ENCODE data around the gene MRPL28.
"Not testable (repeated sequence)": the region's sequence is repeated elsewhere in the genome, so short reads cannot be mapped to it uniquely, and the experiment has no call there.

MRPL28 gene

DNA sequence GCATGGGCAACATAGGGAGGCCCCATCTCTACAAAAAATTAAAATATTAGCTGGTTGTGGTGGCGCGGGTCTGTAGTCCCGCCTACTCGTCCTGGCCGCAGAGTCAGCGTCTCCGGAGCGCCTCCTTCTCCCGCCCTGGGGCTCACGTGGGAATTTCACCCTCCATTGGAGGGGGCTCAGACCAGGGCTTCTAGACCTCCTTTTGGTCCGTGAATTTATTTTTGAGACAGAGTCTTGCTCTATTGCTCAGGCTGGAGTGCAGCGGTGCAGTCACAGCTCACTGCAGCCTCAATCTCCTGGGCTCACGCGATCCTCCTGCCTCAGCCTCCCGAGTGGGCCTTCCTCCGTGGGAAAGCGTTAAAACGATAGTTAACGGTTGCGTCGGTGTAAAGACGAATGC is 26.3 kb upstream of the MRPL28 start:
- no peak for TF ChIP-seq EZH2 (IDR thresholded peaks at IDR 0.05)
- TF ChIP-seq POLR2AphosphoS5 (IDR thresholded peaks at IDR 0.05; ENCODE audit: borderline replicate concordance, low read depth, low read length): peak; percentile 60
- Histone ChIP-seq H3K9ac (ENCODE audit: insufficient read length) (peak overlapping the region; percentile 83), H3K36me3 (ENCODE audit: insufficient read depth, low read length) (peaks cover 25% of the 10 kb centered on the region), H3K4me3 (peak overlapping the region; percentile 87), H3K27ac (peak overlapping the region; percentile 92), H3K9me3 (ENCODE audit: low read depth, low read length) (no peaks in the 10 kb centered on the region; the same call in 1 of the 2 replicates)
- no peak for DNase-seq (ENCODE audit: low read depth, low spot score)

DNA sequence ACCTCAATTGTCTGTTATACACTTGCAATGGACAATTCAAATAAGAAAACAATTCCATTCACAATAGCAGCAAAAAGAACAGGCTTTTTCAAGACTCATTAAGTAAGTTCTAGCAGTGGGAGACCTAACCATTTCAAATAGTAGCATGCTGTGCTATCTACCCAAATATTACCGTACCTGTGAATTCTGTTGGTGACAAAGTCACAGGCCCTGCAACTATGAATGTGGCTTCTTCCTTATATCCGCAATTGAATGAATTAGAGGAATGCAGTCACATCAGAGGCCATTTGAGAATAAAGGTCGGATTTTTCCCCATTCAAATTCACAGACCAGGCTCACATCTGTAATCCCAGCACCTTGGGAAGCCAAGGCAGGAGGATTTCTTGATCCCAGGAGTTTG is 25.9 kb upstream of the MRPL28 start:
- no peak for DNase-seq (ENCODE audit: low read depth, low spot score)
- H3K27ac ChIP-seq: peak overlapping the region; percentile 92
- peak overlapping the region; percentile 83 for H3K9ac ChIP-seq (ENCODE audit: insufficient read length)

DNA sequence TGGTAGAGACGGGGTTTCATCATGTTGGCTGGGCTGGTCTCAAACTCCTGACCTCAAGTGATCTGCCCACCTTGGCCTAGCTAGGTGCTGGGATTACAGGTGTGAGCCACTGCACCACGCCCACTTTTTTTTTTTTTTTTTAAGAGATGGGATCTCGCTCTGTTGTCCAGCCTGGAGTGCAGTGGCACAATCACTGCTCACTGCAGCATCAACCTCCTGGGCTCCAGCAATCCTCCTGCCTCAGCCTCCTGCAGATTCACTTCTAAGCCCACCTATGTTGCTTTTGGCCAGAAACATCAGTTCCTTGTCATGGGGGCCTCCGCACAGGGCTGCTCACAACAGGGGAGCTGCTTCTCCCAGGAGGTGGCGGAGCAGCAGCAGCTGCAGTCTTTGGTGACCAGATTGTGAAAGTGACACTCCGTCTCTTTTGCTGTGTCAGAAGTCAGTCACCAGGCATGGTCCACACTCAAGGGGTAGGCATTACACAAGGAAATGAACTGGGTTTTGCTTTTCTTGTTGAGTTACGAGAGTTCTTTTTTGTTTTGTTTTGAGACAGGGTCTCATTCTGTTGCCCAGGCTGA is 22.2 kb upstream of the MRPL28 start:
- H3K9ac ChIP-seq (ENCODE audit: insufficient read length): no peak overlapping the region
- no peak for DNase-seq (ENCODE audit: low read depth, low spot score)
- H3K9me3 ChIP-seq (ENCODE audit: low read depth, low read length): no peaks in the 10 kb centered on the region; the same call in 1 of the 2 replicates
- H3K27ac ChIP-seq: peak overlapping the region; percentile 25; the same call in 1 of the 2 replicates
- no peaks in the 10 kb centered on the region for H3K36me3 ChIP-seq (ENCODE audit: insufficient read depth, low read length)
- TF ChIP-seq EZH2 (IDR thresholded peaks at IDR 0.05): no peak
- no peak for TF ChIP-seq POLR2AphosphoS5 (IDR thresholded peaks at IDR 0.05; ENCODE audit: borderline replicate concordance, low read depth, low read length)
- no peak for TF ChIP-seq FOXP2 (optimal IDR thresholded peaks at IDR 0.05; ENCODE audit: control extremely low read depth, extremely low read length, insufficient read depth)
- H3K4me3 ChIP-seq: no peak overlapping the region

More for the DNA sequence above, 25.9 kb upstream of the MRPL28 start:
- peak overlapping the region; percentile 87 for H3K4me3 ChIP-seq
- peaks cover 25% of the 10 kb centered on the region for H3K36me3 ChIP-seq (ENCODE audit: insufficient read depth, low read length)
- TF ChIP-seq EZH2 (IDR thresholded peaks at IDR 0.05) (no peak), POLR2AphosphoS5 (IDR thresholded peaks at IDR 0.05; ENCODE audit: borderline replicate concordance, low read depth, low read length) (no peak), FOXP2 (optimal IDR thresholded peaks at IDR 0.05; ENCODE audit: control extremely low read depth, extremely low read length, insufficient read depth) (no peak)
- no peaks in the 10 kb centered on the region; the same call in 1 of the 2 replicates for H3K9me3 ChIP-seq (ENCODE audit: low read depth, low read length)

DNA sequence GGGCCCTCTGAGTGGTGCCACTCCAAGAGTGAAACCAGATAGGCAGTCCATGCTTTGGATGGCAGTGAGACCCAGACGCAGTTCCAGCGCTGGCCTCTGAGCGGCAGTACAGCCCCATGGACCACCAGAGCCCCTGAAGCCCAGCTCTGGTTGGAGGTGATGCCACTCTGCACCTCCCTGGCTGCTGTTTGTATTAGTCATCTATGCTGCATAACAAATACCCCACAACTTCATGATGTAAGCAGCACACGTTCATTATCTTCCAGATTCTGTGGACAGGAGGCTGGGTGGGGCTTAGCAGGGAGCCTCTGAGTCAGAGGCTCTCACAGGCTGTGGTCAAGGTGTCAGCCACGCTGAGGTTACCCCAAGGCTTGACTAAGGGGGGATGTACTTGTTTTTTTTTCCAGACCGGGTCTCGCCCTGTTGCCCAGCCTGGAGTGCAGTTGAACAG is 21.6 kb upstream of the MRPL28 start:
- Histone ChIP-seq H3K36me3 (ENCODE audit: insufficient read depth, low read length) (no peaks in the 10 kb centered on the region), H3K4me3 (no peak overlapping the region), H3K9me3 (ENCODE audit: low read depth, low read length) (no peaks in the 10 kb centered on the region; the same call in 1 of the 2 replicates), H3K9ac (ENCODE audit: insufficient read length) (no peak overlapping the region), H3K27ac (no peak overlapping the region)
- no peak for DNase-seq (ENCODE audit: low read depth, low spot score)
- TF ChIP-seq EZH2 (IDR thresholded peaks at IDR 0.05) (no peak), FOXP2 (optimal IDR thresholded peaks at IDR 0.05; ENCODE audit: control extremely low read depth, extremely low read length, insufficient read depth) (no peak), POLR2AphosphoS5 (IDR thresholded peaks at IDR 0.05; ENCODE audit: borderline replicate concordance, low read depth, low read length) (no peak)

- no peak for DNase-seq (ENCODE audit: low read depth, low spot score)
- H3K4me3 ChIP-seq: no peak overlapping the region
- no peak for TF ChIP-seq EZH2 (IDR thresholded peaks at IDR 0.05)
- TF ChIP-seq POLR2AphosphoS5 (IDR thresholded peaks at IDR 0.05; ENCODE audit: borderline replicate concordance, low read depth, low read length): no peak
- TF ChIP-seq FOXP2 (optimal IDR thresholded peaks at IDR 0.05; ENCODE audit: control extremely low read depth, extremely low read length, insufficient read depth): no peak
- H3K27ac ChIP-seq: no peak overlapping the region
- no peaks in the 10 kb centered on the region for H3K36me3 ChIP-seq (ENCODE audit: insufficient read depth, low read length)
- no peaks in the 10 kb centered on the region; the same call in 1 of the 2 replicates for H3K9me3 ChIP-seq (ENCODE audit: low read depth, low read length)
- no peak overlapping the region for H3K9ac ChIP-seq (ENCODE audit: insufficient read length)
Measured at GRCh38 chr16:389352-389751, 19.0 kb upstream of the MRPL28 start.

DNA sequence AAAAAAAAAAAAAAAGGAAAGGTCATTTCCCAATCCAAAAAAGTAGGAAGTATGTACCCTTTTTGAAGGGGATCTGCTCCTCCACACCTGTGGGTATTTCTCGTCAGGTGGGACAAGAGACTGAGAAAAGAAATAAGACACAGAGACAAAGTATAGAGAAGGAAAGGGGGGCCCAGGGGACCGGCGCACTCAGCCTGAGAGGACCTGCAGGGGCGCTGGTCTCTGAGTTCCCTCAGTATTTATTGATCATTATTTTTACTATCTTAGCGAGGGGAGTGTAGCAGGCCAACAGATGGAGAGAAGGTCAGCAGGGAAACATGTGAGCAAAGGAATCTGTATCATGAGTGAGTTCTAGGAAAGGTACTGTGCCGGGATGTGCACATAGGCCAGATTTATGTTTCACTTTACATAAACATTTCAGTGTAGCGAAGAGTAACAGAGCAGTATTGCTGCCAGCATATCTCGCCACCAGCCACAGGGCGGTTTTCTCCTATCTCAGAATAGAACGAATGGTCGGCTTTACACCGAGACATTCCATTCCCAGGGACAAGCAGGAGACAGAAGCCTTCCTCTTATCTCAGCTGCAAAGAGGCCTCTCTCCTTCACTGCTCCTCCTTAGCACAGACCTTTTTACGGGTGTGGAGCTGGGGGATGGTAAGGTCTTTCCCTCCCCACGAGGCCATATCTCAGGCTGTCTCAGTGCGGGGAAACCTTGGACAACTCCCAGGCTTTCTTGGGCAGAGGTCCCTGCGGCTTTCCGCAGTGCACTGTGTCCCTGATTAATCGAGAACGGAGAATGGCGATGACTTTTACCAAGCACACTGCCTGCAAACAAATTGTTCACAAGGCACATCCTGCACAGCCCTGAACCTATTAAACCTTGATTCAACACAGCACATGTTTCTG is 17.7 kb upstream of the MRPL28 start:
- H3K9ac ChIP-seq (ENCODE audit: insufficient read length); H3K4me3 ChIP-seq; H3K9me3 ChIP-seq (ENCODE audit: low read depth, low read length); DNase-seq (ENCODE audit: low read depth, low spot score); H3K36me3 ChIP-seq (ENCODE audit: insufficient read depth, low read length): not testable (repeated sequence)
- H3K27ac ChIP-seq: peak overlapping the region; percentile 57; the same call in 1 of the 2 replicates

DNA sequence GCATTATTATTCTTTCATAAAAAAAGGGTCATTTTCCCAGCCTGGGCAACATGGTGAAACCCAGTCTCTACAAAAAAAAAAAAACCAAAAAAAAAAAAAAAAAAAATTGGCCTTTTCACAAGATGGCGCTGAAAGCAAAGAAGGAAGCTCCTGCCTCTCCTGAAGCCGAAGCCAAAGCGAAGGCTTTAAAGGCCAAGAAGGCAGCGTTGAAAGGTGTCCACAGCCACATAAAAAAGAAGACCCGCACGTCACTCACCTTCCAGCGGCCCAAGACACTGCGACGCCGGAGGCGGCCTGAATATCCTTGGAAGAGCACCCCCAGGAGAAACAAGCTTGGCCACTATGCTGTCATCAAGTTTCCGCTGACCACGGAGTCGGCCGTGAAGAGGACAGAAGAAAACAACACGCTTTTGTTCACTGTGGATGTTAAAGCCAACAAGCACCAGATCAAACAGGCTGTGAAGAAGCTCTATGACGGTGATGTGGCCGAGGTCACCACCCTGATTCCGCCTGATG is 16.4 kb upstream of the MRPL28 start:
- DNase-seq (ENCODE audit: low read depth, low spot score): no peak
- no peak overlapping the region for H3K27ac ChIP-seq
- H3K4me3 ChIP-seq: no peak overlapping the region
- TF ChIP-seq EZH2 (IDR thresholded peaks at IDR 0.05) (no peak), POLR2AphosphoS5 (IDR thresholded peaks at IDR 0.05; ENCODE audit: borderline replicate concordance, low read depth, low read length) (no peak), FOXP2 (optimal IDR thresholded peaks at IDR 0.05; ENCODE audit: control extremely low read depth, extremely low read length, insufficient read depth) (no peak)
- no peak overlapping the region for H3K9ac ChIP-seq (ENCODE audit: insufficient read length)
- no peaks in the 10 kb centered on the region for H3K9me3 ChIP-seq (ENCODE audit: low read depth, low read length)
- no peaks in the 10 kb centered on the region for H3K36me3 ChIP-seq (ENCODE audit: insufficient read depth, low read length)

GRCh38 chr16:383326-384051 is 13.2 kb upstream of the MRPL28 start:
- no peak overlapping the region for H3K4me3 ChIP-seq
- no peaks in the 10 kb centered on the region for H3K9me3 ChIP-seq (ENCODE audit: low read depth, low read length)
- no peaks in the 10 kb centered on the region for H3K36me3 ChIP-seq (ENCODE audit: insufficient read depth, low read length)
- DNase-seq (ENCODE audit: low read depth, low spot score): no peak
- H3K9ac ChIP-seq (ENCODE audit: insufficient read length): no peak overlapping the region
- H3K27ac ChIP-seq: 0 out of 2 replicates have a peak overlapping the region, but pooled peaks have one; percentile 25
- TF ChIP-seq FOXP2 (optimal IDR thresholded peaks at IDR 0.05; ENCODE audit: control extremely low read depth, extremely low read length, insufficient read depth) (no peak), EZH2 (IDR thresholded peaks at IDR 0.05) (no peak), POLR2AphosphoS5 (IDR thresholded peaks at IDR 0.05; ENCODE audit: borderline replicate concordance, low read depth, low read length) (no peak)
